OCI-LY7 (cell line): ENCODE data around the gene GFY. TPM values are rescaled to one million over a fixed set of nuclear protein-coding genes. Genes with fewer than 3 reads are reported as not detected.

Experiments used
- BruUV-seq: library from RNA; stranded (reverse); fragments of 400-500 nt; replicated peaks from 2 replicates; lab custom pipeline; 2021; lab: Mats Ljungman, UMichigan
- CTCF ChIA-PET: fragments of 300-600 bp; sonication (Branson Sonifier 250); formaldehyde crosslinking; loops from one replicate; lab custom pipeline; 2022; ENCODE audit warnings: antibody characterized with exemption; ENCODE audit not compliant: unreplicated experiment; lab: Charles Lee
- POLR2A ChIA-PET: fragments of 300-600 bp; sonication (Branson Sonifier 250); formaldehyde crosslinking; loops from one replicate; lab custom pipeline; 2022; ENCODE audit warnings: antibody characterized with exemption; lab: Charles Lee
- DNase-seq: peaks from one replicate; pipeline ENCODE4 v3.0.0-alpha.2; 2015; ENCODE audit warnings: low spot score
- H2AFZ ChIP-seq: fragments of 200-600 bp; sonication (generic), shearing (Covaris generic); 2 replicates; pipeline ENCODE4 v1.6.1; 2014; ENCODE audit warnings: mild to moderate bottlenecking, antibody characterized with exemption, low read length, moderate library complexity
- H3K27ac ChIP-seq: fragments of 200-600 bp; sonication (generic); 2 replicates; pipeline ENCODE4 v1.5.1; 2014; ENCODE audit warnings: mixed run types, low read depth, mild to moderate bottlenecking, moderate library complexity, low read length, inconsistent platforms; ENCODE audit not compliant: poor library complexity, severe bottlenecking
- H3K36me3 ChIP-seq: fragments of 200-600 bp; sonication (generic); 2 replicates; pipeline ENCODE4 v1.6.1; 2014; ENCODE audit warnings: mild to moderate bottlenecking, antibody characterized with exemption, low read length, moderate library complexity, mixed read lengths; ENCODE audit not compliant: insufficient read depth
- H3K4me1 ChIP-seq: fragments of 200-600 bp; sonication (generic); 2 replicates; pipeline ENCODE4 v1.5.1; 2014; ENCODE audit warnings: mild to moderate bottlenecking, low read length; ENCODE audit not compliant: insufficient read depth, poor library complexity, severe bottlenecking
- H3K4me2 ChIP-seq: fragments of 200-600 bp; sonication (generic); 2 replicates; pipeline ENCODE4 v1.6.1; 2014; ENCODE audit warnings: mild to moderate bottlenecking, low read length
- H3K4me3 ChIP-seq: fragments of 200-600 bp; sonication (generic); 2 replicates; pipeline ENCODE4 v1.5.1; 2014; ENCODE audit warnings: mild to moderate bottlenecking, low read depth, low read length; ENCODE audit not compliant: poor library complexity, severe bottlenecking
- H3K79me2 ChIP-seq: fragments of 200-600 bp; sonication (generic); 2 replicates; pipeline ENCODE4 v1.6.1; 2016; ENCODE audit warnings: low read depth, mild to moderate bottlenecking, low read length, moderate library complexity, mixed read lengths; ENCODE audit not compliant: insufficient read depth
- H3K9me2 ChIP-seq: fragments of 200-600 bp; sonication (generic); 2 replicates; pipeline ENCODE4 v1.6.1; 2016; ENCODE audit warnings: mild to moderate bottlenecking, low read length, mixed read lengths; ENCODE audit not compliant: insufficient read depth
- H3K9me3 ChIP-seq: fragments of 200-600 bp; sonication (generic); 2 replicates; pipeline ENCODE4 v1.6.1; 2014; ENCODE audit warnings: mild to moderate bottlenecking, mixed run types, low read length, mixed read lengths
- H4K20me1 ChIP-seq: fragments of 200-600 bp; sonication (generic); 2 replicates; pipeline ENCODE4 v1.6.1; 2014; ENCODE audit warnings: mild to moderate bottlenecking, antibody characterized with exemption, low read length, moderate library complexity, mixed read lengths; ENCODE audit not compliant: insufficient read depth
- CTCF ChIP-seq: fragments of 200-600 bp; sonication (generic); conservative IDR thresholded peaks from 2 replicates; pipeline ENCODE4 v1.5.1; 2014; ENCODE audit warnings: mild to moderate bottlenecking, antibody characterized with exemption, low read length, moderate library complexity, mixed read lengths
- EZH2phosphoT487 ChIP-seq: fragments of 200-600 bp; sonication (generic); IDR thresholded peaks from 2 replicates; pipeline ENCODE4 v1.6.1; 2018; ENCODE audit warnings: low read depth, borderline replicate concordance, mild to moderate bottlenecking, mixed run types, antibody characterized with exemption, low read length, moderate library complexity, mixed read lengths
- intact Hi-C: fragments of 100-400 bp; cut with micrococcal nuclease; formaldehyde crosslinking; loops from one replicate; pipeline ENCODE4 v1.10.0; 2022; ENCODE audit not compliant: unreplicated experiment
- total RNA-seq, 2 experiments: library from RNA; depleted of rRNA in 1 of 2; stranded (reverse); fragments of >200 nt in 1 of 2; shearing (Covaris generic) in 1 of 2; gene quantifications; 2 replicates each; pipeline ENCODE4 v1.2.3, GENCODE V29; 2014 to 2022

GFY gene
- total RNA-seq, 2 experiments from 2014 or later = not detected

- H3K4me2 ChIP-seq = peak overlapping the region; percentile 68
Measured at GRCh38 chr19:49420227-49420626, 5.0 kb upstream of the GFY start.

GRCh38 chr19:49421039-49421877, 3.9 kb upstream of the GFY start:
- intact Hi-C loops = no loop called here
- H4K20me1 ChIP-seq = no peaks in the 10 kb centered on the region
- peaks cover 64% of the 10 kb centered on the region for H3K4me1 ChIP-seq
- no peak overlapping the region for H3K27ac ChIP-seq
- DNase-seq = peak; percentile 89
- ChIA-PET POLR2A (interaction anchor here (0.5 to 0.9 kb wide), 5 partner anchors 9 to 399 kb away, joined by 3 to 4 read pairs (median 3); no protein-coding TSS in a partner anchor), CTCF (interaction anchor here (0.9 kb wide), 1 partner anchor 10 kb away, joined by 3 read pairs; no protein-coding TSS in a partner anchor)
- peak overlapping the region; percentile 19; the same call in 1 of the 2 replicates for H2AFZ ChIP-seq
- H3K79me2 ChIP-seq = no peaks in the 10 kb centered on the region
- peak; percentile 79; the same call in 1 of the 2 replicates for TF ChIP-seq EZH2phosphoT487
- no peak for TF ChIP-seq CTCF
- peak overlapping the region; percentile 68 for H3K4me2 ChIP-seq
- no TSS peak for BruUV-seq
- no peaks in the 10 kb centered on the region for H3K9me3 ChIP-seq
- no peaks in the 10 kb centered on the region for H3K9me2 ChIP-seq
- no peaks in the 10 kb centered on the region for H3K36me3 ChIP-seq
- peak overlapping the region; percentile 65 for H3K4me3 ChIP-seq

More at GRCh38 chr19:49420227-49420626, 5.0 kb upstream of the GFY start:
- H3K9me2 ChIP-seq = no peaks in the 10 kb centered on the region
- H3K4me1 ChIP-seq = peaks cover 64% of the 10 kb centered on the region
- no peaks in the 10 kb centered on the region for H4K20me1 ChIP-seq
- ChIA-PET CTCF (no interaction called here), POLR2A (no interaction called here)
- no peak for TF ChIP-seq CTCF
- no peak for TF ChIP-seq EZH2phosphoT487
- H3K36me3 ChIP-seq = no peaks in the 10 kb centered on the region
- no peak for DNase-seq
- no TSS peak for BruUV-seq
- H3K9me3 ChIP-seq = no peaks in the 10 kb centered on the region
- no peak overlapping the region for H3K27ac ChIP-seq
- no peak overlapping the region for H3K4me3 ChIP-seq
- H2AFZ ChIP-seq = peak overlapping the region; percentile 18; the same call in 1 of the 2 replicates
- no peaks in the 10 kb centered on the region for H3K79me2 ChIP-seq
- intact Hi-C loops = no loop called here
